Endothelial cell (in vitro differentiated cells): ENCODE measurements around the gene ZIC4. TPM values are rescaled to one million over a fixed set of nuclear protein-coding genes. Genes with fewer than 3 reads are reported as not detected.

Experiments
- DNase-seq: peaks from one replicate; pipeline ENCODE4 v3.0.0; 2021; ENCODE audit warnings: low spot score
- H3K27ac Mint-ChIP-seq: one replicate; pipeline ENCODE4 v1.8.0; 2021; ENCODE audit warnings: mixed read lengths, inconsistent platforms; ENCODE audit not compliant: unreplicated experiment
- H3K27me3 Mint-ChIP-seq: one replicate; pipeline ENCODE4 v1.8.0; 2021; ENCODE audit warnings: mild to moderate bottlenecking, moderate library complexity, mixed read lengths, inconsistent platforms; ENCODE audit not compliant: unreplicated experiment
- H3K36me3 Mint-ChIP-seq: one replicate; pipeline ENCODE4 v1.8.0; 2021; ENCODE audit warnings: mild to moderate bottlenecking, low read depth, mixed read lengths, inconsistent platforms; ENCODE audit not compliant: unreplicated experiment
- H3K4me1 Mint-ChIP-seq: one replicate; pipeline ENCODE4 v1.8.0; 2021; ENCODE audit warnings: mild to moderate bottlenecking, mixed read lengths, inconsistent platforms; ENCODE audit not compliant: unreplicated experiment
- H3K4me3 Mint-ChIP-seq: one replicate; pipeline ENCODE4 v1.8.0; 2021; ENCODE audit warnings: mild to moderate bottlenecking, mixed read lengths, inconsistent platforms; ENCODE audit not compliant: unreplicated experiment
- H3K9me3 Mint-ChIP-seq: one replicate; pipeline ENCODE4 v1.8.0; 2021; ENCODE audit warnings: mixed read lengths, inconsistent platforms; ENCODE audit not compliant: unreplicated experiment
- CTCF ChIP-seq: fragments of 200-600 bp; sonication (generic); IDR thresholded peaks from one replicate; pipeline ENCODE4 v1.5.0; 2021; ENCODE audit warnings: antibody characterized with exemption; ENCODE audit not compliant: unreplicated experiment
- total RNA-seq: library from RNA; stranded (reverse); fragmentation: NEBNext Ultra II Directional; extraction: Animal tissue kit (Norgen Biotek cat#: 25700); gene quantifications from one replicate; pipeline ENCODE4 v1.2.1, GENCODE V29; 2021; ENCODE audit not compliant: unreplicated experiment

The ZIC4 gene
- total RNA-seq, 1 donor from 2014 or later, result 2.2 TPM

DNA sequence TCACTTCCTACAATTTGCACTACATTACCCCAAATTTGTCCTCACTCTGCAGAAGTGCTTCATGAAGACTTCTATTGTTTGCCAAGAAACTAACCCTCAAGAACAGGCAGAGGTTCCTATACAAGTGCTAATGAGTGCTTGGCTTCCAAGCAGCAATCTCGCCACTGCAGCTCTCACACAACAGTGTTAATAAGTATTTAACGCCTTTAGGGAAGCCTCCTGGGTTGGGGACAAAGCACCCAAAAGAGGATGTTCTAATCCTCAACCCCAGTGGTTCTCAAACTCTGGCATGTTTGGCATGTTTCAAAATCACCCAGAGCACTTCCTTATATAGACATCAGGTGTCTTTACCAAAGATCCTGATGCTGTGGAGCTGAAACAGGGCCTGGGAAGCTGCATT, 64.6 kb downstream of the ZIC4 start:
- Mint-ChIP-seq H3K27me3 (no peaks in the 10 kb centered on the region), H3K9me3 (no peaks in the 10 kb centered on the region), H3K4me3 (no peak overlapping the region), H3K27ac (no peak overlapping the region), H3K4me1 (peaks cover 15% of the 10 kb centered on the region), H3K36me3 (no peaks in the 10 kb centered on the region)
- DNase-seq, result no peak
- no peak for TF ChIP-seq CTCF

DNA sequence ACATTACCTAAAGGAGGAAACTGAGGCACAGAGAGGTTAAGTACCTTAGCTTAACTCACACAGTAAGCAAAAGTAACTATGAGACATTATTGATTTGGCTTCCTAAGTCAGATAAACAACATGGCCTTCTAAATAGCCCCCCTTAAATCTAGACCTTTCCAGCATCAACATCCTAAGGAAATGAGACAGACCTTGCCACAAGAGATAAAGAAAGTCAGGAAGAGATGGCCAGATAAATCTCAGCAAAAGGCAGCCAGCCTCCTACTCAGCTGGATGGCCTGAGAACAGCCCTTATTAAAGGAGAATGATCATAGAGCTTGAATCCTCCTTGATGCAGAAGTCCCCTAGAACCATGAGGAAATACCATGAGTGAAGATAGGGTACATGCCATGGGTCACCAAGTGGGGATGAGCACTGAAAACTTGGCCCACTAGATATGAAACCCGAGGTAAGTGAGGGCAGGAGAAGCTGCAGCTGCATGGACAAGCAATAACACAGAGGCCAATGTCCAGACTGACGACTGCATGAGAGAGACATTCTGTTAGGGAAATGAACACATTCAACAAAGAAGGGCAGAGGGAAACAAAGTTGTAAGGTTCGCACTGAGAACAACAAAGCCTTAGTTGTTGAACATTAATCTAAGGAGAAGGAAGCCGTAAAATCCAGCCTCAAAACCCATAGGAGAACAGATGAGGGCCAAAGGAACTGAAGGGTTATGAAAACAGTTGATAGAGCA, 69.6 kb downstream of the ZIC4 start:
- peak overlapping the region; percentile 11 for H3K4me3 Mint-ChIP-seq
- no peak for DNase-seq
- no peaks in the 10 kb centered on the region for H3K36me3 Mint-ChIP-seq
- no peaks in the 10 kb centered on the region for H3K27me3 Mint-ChIP-seq
- no peak for TF ChIP-seq CTCF
- H3K9me3 Mint-ChIP-seq, result no peaks in the 10 kb centered on the region
- peaks cover 28% of the 10 kb centered on the region for H3K4me1 Mint-ChIP-seq
- H3K27ac Mint-ChIP-seq, result peak overlapping the region; percentile 92

Other genes with a start within 250 kb of the ZIC4 start
- gene ZIC1, start 2.8 kb upstream of the ZIC4 start, total RNA-seq, result 4.1 TPM